A549 (cell line): ENCODE results near the gene C1orf50.

Source experiments
- CTCF ChIP-seq: fragments of >200 bp; sonication (Bioruptor Twin); formaldehyde crosslinking; IDR thresholded peaks from 3 replicates; pipeline ENCODE4 v1.5.1; 2016
- JUN ChIP-seq, 2 experiments: fragments of >200 bp; sonication (Bioruptor Twin); formaldehyde crosslinking; IDR thresholded peaks; 2 replicates in 1 of 2; 3 replicates in 1 of 2; pipeline ENCODE4 v1.6.1; 2016 to 2017
- MYC ChIP-seq: IDR thresholded peaks from 2 replicates; pipeline ENCODE4 v1.6.1; 2012; ENCODE audit warnings: mild to moderate bottlenecking, inconsistent platforms, low read length, improper control_type of control experiment, borderline replicate concordance

GRCh38 chr1:42824481-42825035, 57.5 kb downstream of the C1orf50 start:
- TF ChIP-seq MYC (no peak), JUN (IDR thresholded peaks at IDR 0.05) (no peak), CTCF (no peak)
